Neutrophil (primary cell): Measurements from ENCODE around the gene MSMO1.
A peak's percentile ranks its signal among the peaks of the same experiment; 100 is the strongest.

Experiments used
- H3K27ac ChIP-seq: fragments of 200-600 bp; sonication (generic); 2 replicates; pipeline ENCODE4 v1.5.1; 2016; ENCODE audit warnings: mild to moderate bottlenecking, moderate library complexity
- H3K27me3 ChIP-seq: fragments of 200-600 bp; sonication (generic); 2 replicates; pipeline ENCODE4 v1.6.0; 2016; ENCODE audit warnings: mild to moderate bottlenecking
- H3K36me3 ChIP-seq: fragments of 200-600 bp; sonication (generic); 2 replicates; pipeline ENCODE4 v1.5.1; 2017
- H3K4me1 ChIP-seq, 2 experiments: fragments of 200-600 bp in 1 of 2; sonication (generic) in 1 of 2; 1 replicate in 1 of 2; 2 replicates in 1 of 2; pipeline versions ENCODE4 v1.5.1 to v1.6.1; 2013 to 2016; ENCODE audit warnings: low read depth in 1 of 2, low read length in 1 of 2, mild to moderate bottlenecking in 1 of 2, moderate library complexity in 1 of 2; ENCODE audit not compliant: control insufficient read depth in 1 of 2, insufficient read depth in 1 of 2
- H3K4me3 ChIP-seq, 2 experiments: fragments of 200-600 bp in 1 of 2; sonication (generic) in 1 of 2; 1 replicate in 1 of 2; 2 replicates in 1 of 2; pipeline ENCODE4 v1.5.1; 2013 to 2016; ENCODE audit warnings: low read depth in 1 of 2, low read length in 1 of 2, mild to moderate bottlenecking in 1 of 2, moderate library complexity in 1 of 2
- H3K9me3 ChIP-seq: fragments of 200-600 bp; sonication (generic); 2 replicates; pipeline ENCODE4 v1.5.1; 2016
- TF ChIP-seq, protein P1 (sequence below): fragments of 200-600 bp; sonication (generic); IDR thresholded peaks from 2 replicates; pipeline ENCODE4 v1.5.1; 2016; ENCODE audit warnings: antibody characterized with exemption

The MSMO1 gene

GRCh38 chr4:165289423-165289785, 38.1 kb upstream of the MSMO1 start:
- Histone ChIP-seq H3K27ac (no peak overlapping the region), H3K4me3 (no peak overlapping the region), H3K27me3 (no peaks in the 10 kb centered on the region), H3K4me1 (peaks cover 12 to 18% of the 10 kb centered on the region in 2 experiments), H3K36me3 (no peaks in the 10 kb centered on the region), H3K9me3 (no peaks in the 10 kb centered on the region)
- TF ChIP-seq, protein P1, sequence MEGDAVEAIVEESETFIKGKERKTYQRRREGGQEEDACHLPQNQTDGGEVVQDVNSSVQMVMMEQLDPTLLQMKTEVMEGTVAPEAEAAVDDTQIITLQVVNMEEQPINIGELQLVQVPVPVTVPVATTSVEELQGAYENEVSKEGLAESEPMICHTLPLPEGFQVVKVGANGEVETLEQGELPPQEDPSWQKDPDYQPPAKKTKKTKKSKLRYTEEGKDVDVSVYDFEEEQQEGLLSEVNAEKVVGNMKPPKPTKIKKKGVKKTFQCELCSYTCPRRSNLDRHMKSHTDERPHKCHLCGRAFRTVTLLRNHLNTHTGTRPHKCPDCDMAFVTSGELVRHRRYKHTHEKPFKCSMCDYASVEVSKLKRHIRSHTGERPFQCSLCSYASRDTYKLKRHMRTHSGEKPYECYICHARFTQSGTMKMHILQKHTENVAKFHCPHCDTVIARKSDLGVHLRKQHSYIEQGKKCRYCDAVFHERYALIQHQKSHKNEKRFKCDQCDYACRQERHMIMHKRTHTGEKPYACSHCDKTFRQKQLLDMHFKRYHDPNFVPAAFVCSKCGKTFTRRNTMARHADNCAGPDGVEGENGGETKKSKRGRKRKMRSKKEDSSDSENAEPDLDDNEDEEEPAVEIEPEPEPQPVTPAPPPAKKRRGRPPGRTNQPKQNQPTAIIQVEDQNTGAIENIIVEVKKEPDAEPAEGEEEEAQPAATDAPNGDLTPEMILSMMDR: no peak

GRCh38 chr4:165293061-165293460, 34.4 kb upstream of the MSMO1 start:
- Histone ChIP-seq H3K4me3 (no peak overlapping the region), H3K9me3 (no peaks in the 10 kb centered on the region), H3K27ac (no peak overlapping the region), H3K4me1 (peaks cover 25 to 27% of the 10 kb centered on the region in 2 experiments), H3K27me3 (no peaks in the 10 kb centered on the region), H3K36me3 (peaks cover 16% of the 10 kb centered on the region)
- TF ChIP-seq, protein P1: no peak

DNA sequence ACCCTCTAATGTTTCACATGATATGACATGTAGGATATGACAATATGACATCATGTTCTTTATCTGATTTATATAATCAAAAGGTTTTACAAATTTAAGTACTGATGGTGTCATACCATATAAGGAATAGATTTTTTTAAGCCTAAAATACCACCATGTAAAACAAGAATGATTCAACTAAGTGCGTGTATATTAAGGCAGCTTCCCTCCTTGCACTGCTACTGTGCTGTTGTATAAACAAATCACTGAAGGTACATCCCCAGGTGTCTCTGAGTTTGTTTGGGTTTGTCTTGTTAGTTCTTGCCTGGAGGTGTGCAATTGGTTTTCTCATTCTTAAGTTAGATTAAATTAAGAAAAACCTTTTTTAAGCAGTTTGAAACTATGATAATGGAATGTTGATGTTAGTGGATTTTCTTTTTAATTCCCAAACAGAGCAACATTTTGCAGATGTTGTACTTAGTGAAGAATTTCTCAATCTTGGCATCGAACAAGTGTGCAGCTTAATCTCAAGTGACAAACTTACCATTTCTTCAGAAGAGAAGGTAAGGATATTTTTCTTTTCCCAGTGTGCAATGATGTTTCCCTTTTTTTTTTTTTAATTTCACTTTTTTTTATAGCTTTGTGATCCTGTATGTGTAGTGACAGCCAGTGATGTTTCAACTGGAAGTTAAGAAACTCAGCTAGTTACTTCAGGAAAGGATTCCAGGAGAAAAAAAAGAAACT, 33.4 kb upstream of the MSMO1 start:
- Histone ChIP-seq H3K27me3 (no peaks in the 10 kb centered on the region), H3K9me3 (no peaks in the 10 kb centered on the region), H3K36me3 (peaks cover 22% of the 10 kb centered on the region), H3K4me1 (peaks cover 31 to 32% of the 10 kb centered on the region in 2 experiments), H3K27ac (peak overlapping the region; percentile 69), H3K4me3 (no peak overlapping the region)
- TF ChIP-seq, protein P1: no peak

DNA sequence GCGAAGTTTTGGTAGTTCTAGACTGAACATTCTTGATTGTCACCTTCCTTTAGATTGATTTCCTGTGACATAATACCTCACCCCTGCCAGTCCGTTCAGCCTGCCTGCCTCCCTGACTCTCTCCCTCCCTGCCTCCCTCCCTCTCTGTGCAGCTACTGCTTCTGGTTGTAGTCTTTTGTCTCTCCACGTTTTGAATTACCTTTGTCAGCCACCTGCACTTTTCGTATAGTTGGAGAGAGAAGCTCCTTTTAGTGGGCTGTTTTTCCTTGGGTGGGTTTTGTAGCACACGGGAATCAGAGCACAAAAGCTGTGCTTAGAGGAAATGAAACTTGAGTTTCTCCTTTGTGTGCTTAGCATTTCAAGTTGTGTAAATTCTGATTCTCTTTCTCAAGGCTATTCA, 32.6 kb upstream of the MSMO1 start:
- Histone ChIP-seq H3K27ac (peak overlapping the region; percentile 69), H3K4me1 (peaks cover 39 to 40% of the 10 kb centered on the region in 2 experiments), H3K4me3 (peak overlapping the region in 1 of 2 experiments; percentile 2), H3K27me3 (no peaks in the 10 kb centered on the region), H3K9me3 (no peaks in the 10 kb centered on the region), H3K36me3 (peaks cover 22% of the 10 kb centered on the region)
- TF ChIP-seq, protein P1: no peak

DNA sequence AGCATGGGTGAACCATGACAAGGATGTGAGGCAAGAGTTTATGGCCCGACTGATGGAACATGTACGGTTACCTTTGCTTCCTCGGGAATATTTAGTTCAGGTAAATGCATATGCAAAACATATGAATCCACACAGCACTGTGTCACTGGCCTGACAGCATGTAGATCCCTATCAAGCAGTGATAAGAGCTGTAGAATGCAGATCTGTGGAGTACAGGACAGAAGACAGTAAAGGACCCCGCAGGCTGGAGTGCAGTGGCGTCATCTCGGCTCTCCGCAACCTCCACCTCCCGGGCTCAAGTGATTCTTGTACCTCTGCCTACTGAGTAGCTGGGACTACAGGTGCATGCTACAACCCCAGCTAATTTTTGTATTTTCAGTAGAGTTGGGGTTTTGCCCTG, 29.8 kb upstream of the MSMO1 start:
- Histone ChIP-seq H3K36me3 (peaks cover 22% of the 10 kb centered on the region), H3K9me3 (no peaks in the 10 kb centered on the region), H3K27ac (no peak overlapping the region), H3K4me3 (no peak overlapping the region), H3K4me1 (peaks cover 65% of the 10 kb centered on the region in 2 experiments), H3K27me3 (no peaks in the 10 kb centered on the region)
- TF ChIP-seq, protein P1: no peak
